GM12865 (cell line): Measurements from ENCODE around the gene CLDND1.
A peak's percentile ranks its signal among the peaks of the same experiment; 100 is the strongest.

Experiments used
- DNase-seq: peaks from one replicate; pipeline ENCODE4 v3.0.0; 2010; ENCODE audit warnings: low read depth
- H3K4me3 ChIP-seq: 2 replicates; pipeline ENCODE4 v1.5.1; 2011; ENCODE audit warnings: mild to moderate bottlenecking, low read depth, low read length, control low read depth
- CTCF ChIP-seq: IDR thresholded peaks from 2 replicates; pipeline ENCODE4 v1.5.1; 2011; ENCODE audit warnings: low read length, control low read depth, low read depth, inconsistent platforms; ENCODE audit not compliant: insufficient read depth; ENCODE audit errors: missing control alignments

The CLDND1 gene

DNA sequence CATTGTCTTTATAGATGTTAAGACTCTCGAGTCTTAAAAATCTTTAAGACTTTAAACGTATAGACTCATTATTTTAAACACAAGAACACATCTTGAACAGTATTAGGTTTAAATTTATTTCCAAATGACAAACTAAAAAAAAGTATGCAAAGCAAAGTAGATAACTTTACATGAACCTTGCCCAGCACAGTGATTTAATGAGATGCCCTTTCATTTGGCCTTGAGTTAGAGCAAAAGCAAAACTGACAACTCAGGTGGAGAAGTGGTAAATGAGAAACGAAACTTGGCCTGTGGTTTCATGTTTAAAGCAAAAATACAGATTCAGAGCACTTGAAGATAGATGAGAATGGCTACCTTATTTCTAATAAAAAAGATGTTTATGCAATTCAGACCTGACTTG, 17.6 kb upstream of the CLDND1 start:
- DNase-seq = peak; percentile 94
- TF ChIP-seq CTCF = no peak
- H3K4me3 ChIP-seq = peak overlapping the region; percentile 44

- no peak for TF ChIP-seq CTCF
- H3K4me3 ChIP-seq = peak overlapping the region; percentile 72
These were observed 13.8 kb upstream of the CLDND1 start for GRCh38 chr3:98536456-98537017.

DNA sequence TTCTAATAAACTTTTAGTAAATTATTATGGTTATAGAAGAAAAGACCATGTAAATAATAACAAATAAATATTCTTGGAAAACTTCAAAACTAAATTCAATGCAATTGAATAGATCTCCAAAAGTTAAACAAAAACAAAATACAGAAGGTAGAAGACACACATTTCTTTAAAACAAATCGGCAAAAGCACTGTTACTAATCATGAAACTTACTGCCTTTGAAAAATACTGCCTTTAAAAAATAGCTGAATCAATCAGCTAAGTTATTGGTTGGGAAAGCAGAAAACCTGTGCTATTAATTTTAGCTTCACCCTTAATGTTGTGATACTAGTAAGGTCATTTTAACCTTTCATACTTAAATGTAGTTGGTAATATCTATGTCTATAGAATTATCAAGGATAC, 12.0 kb upstream of the CLDND1 start:
- no peak for DNase-seq
- no peak for TF ChIP-seq CTCF
- peak overlapping the region; percentile 72 for H3K4me3 ChIP-seq

More at GRCh38 chr3:98536456-98537017, 13.8 kb upstream of the CLDND1 start:
- peak; percentile 96 for DNase-seq

DNA sequence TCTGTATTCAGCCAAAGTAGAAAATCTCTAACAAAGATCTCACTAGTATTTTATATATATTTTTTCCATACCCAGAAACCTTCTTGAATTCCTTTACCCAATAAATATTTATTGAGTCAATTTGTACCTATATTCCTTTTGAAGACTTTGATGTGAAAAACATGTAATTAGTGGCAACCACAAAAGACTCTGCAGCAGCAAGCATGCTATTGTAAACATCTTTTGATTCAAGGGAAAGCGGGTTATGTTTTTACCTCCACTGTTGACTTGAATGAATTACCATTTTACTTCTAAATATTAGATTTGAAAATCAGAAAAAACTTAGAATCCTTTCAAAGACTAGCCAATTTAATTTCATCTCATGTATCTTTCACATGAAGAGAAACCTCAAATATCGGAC, 11.5 kb upstream of the CLDND1 start:
- peak; percentile 49 for DNase-seq
- no peak for TF ChIP-seq CTCF
- H3K4me3 ChIP-seq = peak overlapping the region; percentile 72

GRCh38 chr3:98532709-98533571, 10.2 kb upstream of the CLDND1 start:
- TF ChIP-seq CTCF = no peak
- H3K4me3 ChIP-seq = peak overlapping the region; percentile 72
- peak; percentile 66 for DNase-seq

DNA sequence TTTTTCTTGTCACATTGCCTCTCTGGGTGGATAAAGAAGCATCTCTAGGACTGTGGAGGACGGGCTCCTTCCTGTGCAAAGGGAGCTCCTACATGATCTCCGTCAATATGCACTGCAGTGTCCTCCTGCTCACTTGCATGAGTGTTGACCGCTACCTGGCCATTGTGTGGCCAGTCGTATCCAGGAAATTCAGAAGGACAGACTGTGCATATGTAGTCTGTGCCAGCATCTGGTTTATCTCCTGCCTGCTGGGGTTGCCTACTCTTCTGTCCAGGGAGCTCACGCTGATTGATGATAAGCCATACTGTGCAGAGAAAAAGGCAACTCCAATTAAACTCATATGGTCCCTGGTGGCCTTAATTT, 9.6 kb upstream of the CLDND1 start:
- TF ChIP-seq CTCF = no peak
- peak overlapping the region; percentile 72 for H3K4me3 ChIP-seq
- DNase-seq = peak; percentile 75
